Spleen (tissue), 11 donors: ENCODE results near the gene RUFY1. TPM values are rescaled to one million over a fixed set of nuclear protein-coding genes. Genes with fewer than 3 reads are reported as not detected.

ENCODE experiments used
- DNase-seq: peaks from one replicate; pipeline ENCODE4 v3.0.0-alpha.2; 2020
- H3K27ac ChIP-seq, 8 donors: fragments of 200-600 bp; sonication (generic) in 7 of 8; 1 replicate in 4 of 8; 2 replicates in 4 of 8; pipeline versions ENCODE4 v1.5.0 to v1.8.0; 2016 to 2021; ENCODE audit warnings: inconsistent platforms in 4 of 8, mild to moderate bottlenecking in 4 of 8, moderate library complexity in 1 of 8
- H3K27me3 ChIP-seq, 7 donors: fragments of 200-600 bp; sonication (generic) in 6 of 7; replicated peaks in 1 of 7; 1 replicate in 4 of 7; 2 replicates in 3 of 7; pipeline versions ENCODE4 v1.5.0 to v1.8.0; 2016 to 2021; ENCODE audit warnings: inconsistent platforms in 3 of 7, mild to moderate bottlenecking in 1 of 7
- H3K36me3 ChIP-seq, 6 donors: fragments of 200-600 bp; sonication (generic) in 5 of 6; 1 replicate in 4 of 6; 2 replicates in 2 of 6; pipeline versions ENCODE4 v1.5.0 to v1.8.0; 2016 to 2021; ENCODE audit warnings: inconsistent platforms in 2 of 6
- H3K4me1 ChIP-seq, 6 donors: fragments of 200-600 bp; sonication (generic) in 5 of 6; 1 replicate in 3 of 6; 2 replicates in 3 of 6; pipeline versions ENCODE4 v1.5.0 to v1.8.0; 2016 to 2021; ENCODE audit warnings: inconsistent platforms in 3 of 6
- H3K4me3 ChIP-seq, 8 donors: fragments of 200-600 bp; sonication (generic) in 7 of 8; 1 replicate in 4 of 8; 2 replicates in 4 of 8; pipeline versions ENCODE4 v1.5.0 to v1.8.0; 2016 to 2021; ENCODE audit warnings: inconsistent platforms in 4 of 8, mild to moderate bottlenecking in 4 of 8, moderate library complexity in 2 of 8
- H3K9me3 ChIP-seq, 8 donors: fragments of 200-600 bp; sonication (generic) in 7 of 8; 1 replicate in 4 of 8; 2 replicates in 4 of 8; pipeline versions ENCODE4 v1.5.0 to v1.8.0; 2016 to 2021; ENCODE audit warnings: inconsistent platforms in 4 of 8
- CTCF ChIP-seq, 11 experiments: fragments of 200-600 bp in 7 of 11; fragments of 450-650 bp in 4 of 11; sonication (generic) in 4 of 11; IDR thresholded peaks in 8 of 11; conservative IDR thresholded peaks in 3 of 11; 1 replicate in 7 of 11; 2 replicates in 4 of 11; pipeline versions ENCODE4 v1.4.0 to v1.8.0; 2016 to 2021; ENCODE audit warnings: antibody characterized with exemption in 11 of 11, inconsistent platforms in 4 of 11, mild to moderate bottlenecking in 1 of 11
- POLR2A ChIP-seq, 3 donors: fragments of 450-650 bp; IDR thresholded peaks; one replicate each; pipeline ENCODE4 v1.5.1; 2017; ENCODE audit warnings: antibody characterized with exemption in 3 of 3, mild to moderate bottlenecking in 1 of 3
- POLR2AphosphoS5 ChIP-seq, 3 donors: sonication (generic); formaldehyde crosslinking; IDR thresholded peaks; one replicate each; pipeline ENCODE4 v1.5.1; 2017; ENCODE audit warnings: antibody characterized with exemption in 3 of 3
- WGBS, 5 donors: extraction: QIAGEN DNeasy Blood & Tissue Kit in 3 of 5; methylation state at CpG; one replicate each; pipeline versions ENCODE4 v1.1.5 to v1.1.7; 2013 to 2018; 5-methylcytosine and 5-hydroxymethylcytosine counted together
- intact Hi-C: fragments of 100-400 bp; cut with DNase I; formaldehyde crosslinking; loops from one replicate; pipeline ENCODE4 v1.15.0; 2023; ENCODE audit warnings: low total_unique reads
- polyA plus RNA-seq, 3 donors: library from polyadenylated mRNA; stranded (reverse); fragments of 200-250 nt; gene quantifications; one replicate each; pipeline ENCODE4 v1.2.1, GENCODE V29; 2013
- total RNA-seq, 7 donors: library from RNA; depleted of rRNA in 3 of 7; stranded (reverse); fragments of >200 nt in 3 of 7; fragmentation: NEBNext Ultra II Directional in 4 of 7; extraction: Animal tissue kit (Norgen Biotek cat#: 25700) in 4 of 7; gene quantifications; one replicate each; pipeline versions ENCODE4 v1.1.0 to v1.2.1, GENCODE V29; 2016 to 2021
- donor health status: healthy with polysubstance abuse.
- donor health status: DM: no; HTN: no; CAD: no; lungs with moderate emphysema.
- donor health status: DM: no; HTN: no; CAD: no.
- donor health status: Bipolar disorder and iron deficiency.
- donor health status: healthy.
- donor health status: DM: no; HTN: no; CAD: no.
- donor health status: DM: yes; HTN: yes; CAD: no.

Gene RUFY1
- total and polyA plus RNA-seq, 10 donors, result 33.9 to 89.6 (median 67.3) TPM

- Histone ChIP-seq H3K4me3 (no peak overlapping the region), H3K4me1 (peaks cover 0 to 14% (median 3%) of the 10 kb centered on the region in 6 donors), H3K9me3 (no peaks in the 10 kb centered on the region), H3K36me3 (peaks cover 0 to 100% (median 90%) of the 10 kb centered on the region in 6 donors), H3K27ac (peak overlapping the region in 1 of 8 donors; percentile 58), H3K27me3 (no peaks in the 10 kb centered on the region)
- TF ChIP-seq POLR2A (IDR thresholded peaks at IDR 0.05) (no peak), POLR2AphosphoS5 (IDR thresholded peaks at IDR 0.05) (peak in 1 of 3 donors; percentile 26), CTCF (IDR thresholded peaks at IDR 0.05 in 8 of 11, conservative IDR thresholded peaks at IDR 0.05 in 3 of 11) (no peak)
- WGBS, 5 donors, result 73 to 97% (median 79%) methylated on average over 6 to 9 of the region's 9 CpGs
- DNase-seq, result no peak
- intact Hi-C loops, result no loop called here
These were observed 48.7 kb downstream of the RUFY1 start for GRCh38 chr5:179599100-179599499.

DNA sequence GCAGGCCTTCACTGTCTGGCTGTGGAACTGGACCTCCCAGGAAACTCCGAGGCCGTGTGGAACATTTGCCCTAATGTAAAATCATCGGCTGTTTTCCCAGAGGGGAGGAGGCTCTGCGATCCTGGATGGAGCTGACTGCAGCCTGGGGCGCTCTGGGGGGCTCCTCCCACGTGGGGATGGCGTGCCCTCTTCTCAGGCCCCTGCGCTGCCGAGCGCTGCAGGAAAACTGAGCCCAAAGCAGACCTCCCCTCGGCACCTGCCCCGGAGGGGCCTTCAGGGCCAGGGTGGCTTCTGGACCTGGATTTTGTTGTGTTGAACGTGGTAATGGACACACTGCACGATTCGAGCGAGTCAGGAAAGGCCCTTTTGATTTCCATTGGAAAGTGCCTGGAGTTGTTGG, 49.2 kb downstream of the RUFY1 start:
- Histone ChIP-seq H3K36me3 (peaks cover 0 to 100% (median 90%) of the 10 kb centered on the region in 6 donors), H3K27me3 (no peaks in the 10 kb centered on the region), H3K27ac (peak overlapping the region in 1 of 8 donors; percentile 58), H3K4me1 (peaks cover 0 to 19% (median 8%) of the 10 kb centered on the region in 6 donors), H3K4me3 (no peak overlapping the region), H3K9me3 (no peaks in the 10 kb centered on the region)
- no peak for TF ChIP-seq POLR2AphosphoS5 (IDR thresholded peaks at IDR 0.05)
- no peak for TF ChIP-seq POLR2A (IDR thresholded peaks at IDR 0.05)
- TF ChIP-seq CTCF (IDR thresholded peaks at IDR 0.05 in 8 of 11, conservative IDR thresholded peaks at IDR 0.05 in 3 of 11), result no peak
- intact Hi-C loops, result no loop called here
- 90 to 94% (median 92%) methylated on average over 12 to 16 of the region's 16 CpGs for WGBS, 5 donors
- DNase-seq, result no peak

- intact Hi-C loops, result no loop called here
These were observed 49.6 kb downstream of the RUFY1 start for GRCh38 chr5:179599973-179600372.

DNA sequence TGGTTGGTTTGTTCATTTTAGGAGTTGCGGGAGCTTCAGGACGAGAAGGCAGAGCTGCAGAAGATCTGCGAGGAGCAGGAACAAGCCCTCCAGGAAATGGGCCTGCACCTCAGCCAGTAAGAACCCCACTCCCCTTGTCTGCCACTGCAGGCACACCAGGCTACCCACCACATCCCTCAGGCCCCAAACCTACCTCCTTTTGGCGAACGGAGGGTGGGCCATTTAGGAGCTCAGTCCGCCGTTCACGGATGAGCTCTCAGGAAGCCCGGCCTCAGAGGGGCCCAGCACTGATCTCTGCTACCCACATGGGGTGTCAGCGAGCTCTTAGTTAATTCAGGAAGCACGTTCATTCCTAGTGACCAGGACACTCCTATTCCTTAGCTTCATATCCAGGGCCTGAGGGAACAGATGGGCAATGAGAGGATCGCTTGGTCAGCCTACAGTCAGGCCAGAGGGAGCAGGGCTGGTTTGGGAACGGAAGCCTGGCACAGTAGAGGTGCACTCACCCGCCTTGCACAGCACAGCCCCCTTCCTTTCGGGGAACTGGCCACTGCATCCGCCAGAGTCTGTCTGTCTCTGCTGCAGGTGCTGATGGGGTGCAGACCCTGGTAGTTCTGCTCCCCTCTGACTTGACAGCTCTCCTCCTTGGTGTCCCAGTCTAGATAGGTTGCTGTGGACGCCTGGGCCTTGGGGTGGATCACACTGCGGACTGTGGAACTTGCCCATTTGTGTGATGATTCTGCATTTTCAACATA, 51.7 kb downstream of the RUFY1 start:
- peak; percentile 40 for DNase-seq
- H3K9me3 ChIP-seq, result no peaks in the 10 kb centered on the region
- H3K27ac ChIP-seq, result no peak overlapping the region
- no peaks in the 10 kb centered on the region for H3K27me3 ChIP-seq
- H3K36me3 ChIP-seq, result peaks cover 0 to 100% (median 83%) of the 10 kb centered on the region in 6 donors
- H3K4me3 ChIP-seq, result no peak overlapping the region
- 93 to 97% (median 96%) methylated on average over 13 to 18 of the region's 18 CpGs for WGBS, 5 donors
- intact Hi-C loops, result no loop called here
- TF ChIP-seq POLR2AphosphoS5 (IDR thresholded peaks at IDR 0.05) (peak in 1 of 3 donors; percentile 41), CTCF (IDR thresholded peaks at IDR 0.05 in 8 of 11, conservative IDR thresholded peaks at IDR 0.05 in 3 of 11) (no peak)
- H3K4me1 ChIP-seq, result peaks cover 0 to 23% (median 12%) of the 10 kb centered on the region in 6 donors

More at GRCh38 chr5:179599973-179600372, 49.6 kb downstream of the RUFY1 start:
- Histone ChIP-seq H3K4me1 (peaks cover 0 to 23% (median 12%) of the 10 kb centered on the region in 6 donors), H3K4me3 (no peak overlapping the region), H3K9me3 (no peaks in the 10 kb centered on the region), H3K27me3 (no peaks in the 10 kb centered on the region), H3K27ac (peak overlapping the region in 3 of 8 donors; percentile 15 to 58 (median 38)), H3K36me3 (peaks cover 0 to 100% (median 87%) of the 10 kb centered on the region in 6 donors)
- 62 to 82% (median 75%) methylated on average over 6 to 9 of the region's 9 CpGs for WGBS, 5 donors
- TF ChIP-seq POLR2AphosphoS5 (IDR thresholded peaks at IDR 0.05) (peak in 1 of 3 donors; percentile 37), POLR2A (IDR thresholded peaks at IDR 0.05) (no peak)
- no peak for DNase-seq
